Duodenal mucosa (tissue), 2 donors: ENCODE results near the gene NREP.

ENCODE experiments used
- H3K27ac ChIP-seq: one replicate; pipeline ENCODE4 v1.7.0; 2013; ENCODE audit warnings: low read depth, low read length
- H3K27me3 ChIP-seq, 2 donors: one replicate each; pipeline ENCODE4 v1.7.0; 2013; ENCODE audit warnings: low read length in 2 of 2, control low read depth in 1 of 2; ENCODE audit not compliant: insufficient read depth in 2 of 2, control insufficient read depth in 1 of 2
- H3K36me3 ChIP-seq, 2 donors: one replicate each; pipeline ENCODE4 v1.7.0; 2013; ENCODE audit warnings: low read length in 2 of 2, control low read depth in 1 of 2; ENCODE audit not compliant: insufficient read depth in 2 of 2, control insufficient read depth in 1 of 2
- H3K4me1 ChIP-seq, 2 donors: one replicate each; pipeline ENCODE4 v1.7.0; 2013; ENCODE audit warnings: low read length in 2 of 2, control low read depth in 1 of 2; ENCODE audit not compliant: insufficient read depth in 2 of 2, control insufficient read depth in 1 of 2
- H3K4me3 ChIP-seq, 2 donors: one replicate each; pipeline ENCODE4 v1.7.0; 2013; ENCODE audit warnings: low read length in 2 of 2, low read depth in 1 of 2
- H3K9ac ChIP-seq, 2 donors: one replicate each; pipeline ENCODE4 v1.7.0; 2013; ENCODE audit warnings: low read length in 2 of 2, low read depth in 1 of 2
- H3K9me3 ChIP-seq, 2 donors: one replicate each; pipeline ENCODE4 v1.7.0; 2013; ENCODE audit warnings: low read length in 2 of 2, control low read depth in 1 of 2; ENCODE audit not compliant: control insufficient read depth in 1 of 2

The NREP gene

DNA sequence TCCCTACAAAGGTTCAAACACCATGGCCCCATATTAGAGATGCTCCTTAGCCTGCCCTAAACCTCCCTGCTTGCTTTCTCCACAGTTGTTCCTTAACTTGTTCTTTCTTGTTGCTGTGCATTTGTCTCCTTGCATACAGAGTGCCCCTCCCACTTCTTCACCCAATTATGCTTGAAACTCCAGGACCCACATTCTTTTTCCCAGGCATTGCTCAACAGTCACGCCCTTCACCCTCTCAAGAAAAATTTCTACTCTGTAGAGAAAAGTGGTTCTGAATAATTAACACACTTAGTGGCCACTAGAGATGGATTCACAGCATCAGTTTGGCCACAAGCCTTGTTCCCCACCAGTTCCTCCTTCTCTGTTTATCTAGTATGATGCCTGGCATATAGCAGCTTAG, 57.7 kb downstream of the NREP start:
- Histone ChIP-seq H3K4me3 (no peak overlapping the region), H3K27ac (no peak overlapping the region), H3K4me1 (peaks cover 0 to 3% of the 10 kb centered on the region in 2 donors), H3K9me3 (no peaks in the 10 kb centered on the region), H3K9ac (no peak overlapping the region), H3K36me3 (no peaks in the 10 kb centered on the region), H3K27me3 (no peaks in the 10 kb centered on the region)

DNA sequence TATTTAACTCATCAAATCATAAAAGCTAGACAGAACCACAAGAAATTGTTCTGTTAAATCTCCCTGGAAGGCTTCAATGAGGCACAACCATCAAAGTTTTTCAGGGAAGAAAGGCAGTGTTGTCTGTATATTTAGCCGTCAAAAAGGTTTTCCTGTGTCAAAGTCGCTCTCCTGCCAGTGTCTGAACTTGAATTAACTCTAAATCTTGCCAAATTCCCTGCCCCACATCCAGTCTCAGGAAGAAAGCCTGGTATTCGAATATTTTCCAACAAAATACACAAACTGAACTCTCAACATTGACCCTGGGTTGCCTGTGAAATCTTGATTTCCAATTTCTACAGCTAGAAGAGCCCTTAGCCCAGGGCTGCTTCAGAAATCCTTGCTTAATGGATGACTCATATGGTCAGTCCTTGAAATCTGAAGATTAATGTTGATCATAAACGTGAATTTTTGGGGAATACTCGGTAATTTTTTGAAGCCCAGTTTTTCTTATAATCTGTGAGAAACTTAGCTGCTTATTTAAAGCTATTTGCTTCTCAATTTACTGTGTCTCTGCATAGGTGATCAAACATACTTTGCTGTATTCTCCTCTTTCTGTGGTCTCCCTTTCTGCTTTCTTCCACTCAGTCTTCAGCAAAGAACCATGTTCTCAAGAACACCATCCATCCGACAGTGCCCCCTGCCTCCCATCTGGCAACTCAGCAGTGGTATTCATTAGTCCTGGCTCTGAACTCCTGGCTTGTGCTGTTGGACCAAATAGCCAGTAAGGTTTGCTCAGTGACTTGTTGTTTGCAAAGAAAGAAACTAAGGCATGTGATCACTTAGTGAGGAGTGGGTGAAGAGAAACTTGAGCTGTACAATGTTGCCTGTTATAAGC, 58.9 kb downstream of the NREP start:
- no peak overlapping the region for H3K27ac ChIP-seq
- H3K9ac ChIP-seq: no peak overlapping the region
- no peaks in the 10 kb centered on the region for H3K27me3 ChIP-seq
- H3K4me3 ChIP-seq: no peak overlapping the region
- H3K4me1 ChIP-seq: peaks cover 0 to 3% of the 10 kb centered on the region in 2 donors
- no peaks in the 10 kb centered on the region for H3K36me3 ChIP-seq
- no peaks in the 10 kb centered on the region for H3K9me3 ChIP-seq

DNA sequence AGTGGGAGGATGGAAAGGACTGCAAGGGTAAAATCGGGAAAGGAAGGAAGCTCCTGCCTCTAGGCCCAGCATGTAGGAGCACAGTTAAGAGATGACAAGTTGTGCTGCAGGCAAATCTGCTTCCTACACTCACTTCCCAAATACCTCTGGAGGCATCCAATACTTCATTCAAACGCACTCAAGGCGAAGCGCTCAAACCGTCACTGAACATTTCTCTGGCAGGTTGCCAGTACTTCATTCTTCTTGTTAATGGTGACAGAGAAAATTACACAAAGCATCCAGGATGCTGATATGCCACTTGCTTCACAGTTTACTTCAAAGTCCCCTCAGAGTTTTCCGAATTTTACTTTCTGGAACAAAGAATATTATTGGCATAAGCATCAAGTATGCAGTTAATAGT, 59.8 kb downstream of the NREP start:
- Histone ChIP-seq H3K9ac (no peak overlapping the region), H3K9me3 (no peaks in the 10 kb centered on the region), H3K4me1 (peaks cover 0 to 3% of the 10 kb centered on the region in 2 donors), H3K27me3 (no peaks in the 10 kb centered on the region), H3K4me3 (no peak overlapping the region), H3K27ac (no peak overlapping the region), H3K36me3 (no peaks in the 10 kb centered on the region)

DNA sequence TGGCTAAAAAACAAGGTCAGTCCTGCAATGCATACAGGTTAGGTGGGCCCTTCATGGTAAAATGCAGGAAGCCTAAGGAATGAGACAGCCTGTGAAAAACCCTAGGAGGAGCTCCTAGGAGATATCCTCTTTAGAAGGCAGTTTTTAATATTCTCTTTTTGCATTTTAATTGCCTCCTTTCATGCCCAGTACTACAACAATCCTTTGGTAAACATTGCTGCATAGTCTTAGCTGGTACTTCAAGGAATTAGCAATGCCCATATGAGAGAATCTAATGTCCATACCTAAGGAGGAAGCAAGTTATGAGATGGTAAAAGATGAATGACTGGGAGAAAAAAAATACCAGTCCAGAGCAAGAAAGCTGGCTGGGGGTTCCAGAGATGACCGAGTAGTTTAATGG, 61.0 kb downstream of the NREP start:
- Histone ChIP-seq H3K36me3 (no peaks in the 10 kb centered on the region), H3K27me3 (no peaks in the 10 kb centered on the region), H3K9ac (no peak overlapping the region), H3K4me3 (no peak overlapping the region), H3K4me1 (peaks cover 0 to 3% of the 10 kb centered on the region in 2 donors), H3K9me3 (no peaks in the 10 kb centered on the region), H3K27ac (no peak overlapping the region)

DNA sequence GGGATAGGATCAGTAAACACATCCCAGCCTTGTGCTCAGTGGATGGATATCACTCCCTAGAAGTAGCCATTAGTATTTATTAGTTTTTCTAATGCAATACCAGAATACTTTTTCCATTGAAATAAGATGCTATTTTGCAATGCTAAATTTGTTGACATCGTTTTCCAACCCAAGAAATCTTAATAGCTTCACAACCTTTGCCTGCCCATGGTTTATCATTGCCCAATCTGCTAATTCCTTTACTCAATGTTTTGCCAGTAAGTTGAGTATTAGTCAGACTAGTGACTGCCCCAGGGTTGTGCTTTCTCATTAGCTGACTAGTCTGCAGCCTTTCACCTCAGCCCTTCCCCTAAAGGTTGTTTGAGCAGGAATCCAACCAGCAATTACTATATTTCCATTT, 62.9 kb downstream of the NREP start:
- H3K27me3 ChIP-seq: no peaks in the 10 kb centered on the region
- H3K36me3 ChIP-seq: no peaks in the 10 kb centered on the region
- H3K27ac ChIP-seq: no peak overlapping the region
- H3K4me3 ChIP-seq: no peak overlapping the region
- H3K4me1 ChIP-seq: no peaks in the 10 kb centered on the region
- H3K9ac ChIP-seq: no peak overlapping the region
- no peaks in the 10 kb centered on the region for H3K9me3 ChIP-seq

DNA sequence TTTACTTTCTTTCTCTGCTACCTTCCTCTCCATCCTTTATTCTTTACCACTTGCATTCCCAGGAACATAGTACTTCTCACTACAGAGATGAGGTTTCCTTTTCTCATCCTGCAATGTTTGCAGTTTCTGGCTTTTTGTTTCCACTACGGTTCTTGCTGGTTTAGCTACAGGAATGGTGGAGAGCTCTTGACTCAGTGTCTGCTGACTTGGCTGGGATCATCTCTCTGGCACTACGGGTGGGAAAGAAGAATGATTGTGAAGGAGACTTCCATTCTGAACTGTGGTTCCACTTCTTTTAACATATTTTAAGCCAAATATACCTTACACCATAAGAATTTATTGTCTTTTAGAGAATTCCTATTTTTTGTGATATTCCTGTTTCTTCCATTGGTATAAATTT, 65.1 kb downstream of the NREP start:
- no peaks in the 10 kb centered on the region for H3K9me3 ChIP-seq

DNA sequence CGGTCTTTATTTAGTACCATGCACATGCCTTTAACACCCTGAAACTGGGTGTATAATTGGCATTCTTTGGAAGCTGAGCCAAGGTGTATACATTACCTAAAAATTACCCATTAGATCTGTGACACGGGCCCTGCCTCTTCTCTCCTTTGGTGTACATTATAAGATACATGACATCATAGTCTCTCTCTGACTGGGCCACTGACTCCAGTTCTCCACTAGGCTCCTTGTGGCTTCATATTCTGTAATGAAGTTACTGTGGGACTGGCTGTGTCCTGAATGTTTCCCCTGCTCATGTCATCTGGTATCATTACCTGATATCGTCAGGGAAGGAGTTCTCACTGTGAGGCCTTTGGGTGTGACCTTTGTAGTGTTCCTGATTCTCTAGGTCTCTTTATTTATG, 65.5 kb downstream of the NREP start:
- no peaks in the 10 kb centered on the region for H3K36me3 ChIP-seq
- no peak overlapping the region for H3K9ac ChIP-seq
- no peak overlapping the region for H3K4me3 ChIP-seq
- H3K27ac ChIP-seq: no peak overlapping the region
- no peaks in the 10 kb centered on the region for H3K27me3 ChIP-seq
- no peaks in the 10 kb centered on the region for H3K9me3 ChIP-seq
- H3K4me1 ChIP-seq: no peaks in the 10 kb centered on the region

More for the DNA sequence above, 65.1 kb downstream of the NREP start:
- no peaks in the 10 kb centered on the region for H3K27me3 ChIP-seq
- H3K4me3 ChIP-seq: no peak overlapping the region
- H3K36me3 ChIP-seq: no peaks in the 10 kb centered on the region
- H3K9ac ChIP-seq: no peak overlapping the region
- no peaks in the 10 kb centered on the region for H3K4me1 ChIP-seq
- no peak overlapping the region for H3K27ac ChIP-seq

DNA sequence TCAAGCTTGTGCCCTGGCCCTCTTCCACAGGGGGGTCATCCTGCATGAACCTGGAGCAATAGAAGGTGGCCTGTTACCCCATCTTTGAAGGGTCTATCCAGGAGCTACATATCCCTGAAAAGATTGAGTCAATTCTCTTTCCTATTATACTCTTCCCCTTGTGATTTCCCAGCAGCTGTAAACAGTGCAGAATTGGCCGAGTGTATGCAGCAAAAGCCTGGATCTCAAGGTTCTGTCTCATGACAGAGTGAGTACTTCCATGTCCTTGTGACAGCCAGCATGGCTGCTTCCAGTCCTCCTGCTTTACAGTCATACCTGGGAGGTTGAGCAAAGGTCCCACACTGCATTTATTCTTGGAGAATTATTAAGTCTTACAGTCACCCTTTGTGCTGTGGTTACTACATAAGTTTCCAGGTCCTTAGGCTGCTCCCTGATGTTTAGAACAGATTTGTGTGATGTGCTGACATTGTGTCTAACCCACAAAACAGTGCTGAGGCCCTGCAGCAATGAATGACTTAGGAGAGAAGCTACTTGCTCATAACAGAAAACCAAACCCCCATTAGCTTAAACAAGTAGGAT, 67.5 kb downstream of the NREP start:
- Histone ChIP-seq H3K9me3 (no peaks in the 10 kb centered on the region), H3K27me3 (no peaks in the 10 kb centered on the region), H3K9ac (no peak overlapping the region), H3K27ac (no peak overlapping the region), H3K36me3 (no peaks in the 10 kb centered on the region), H3K4me3 (no peak overlapping the region), H3K4me1 (no peaks in the 10 kb centered on the region)

DNA sequence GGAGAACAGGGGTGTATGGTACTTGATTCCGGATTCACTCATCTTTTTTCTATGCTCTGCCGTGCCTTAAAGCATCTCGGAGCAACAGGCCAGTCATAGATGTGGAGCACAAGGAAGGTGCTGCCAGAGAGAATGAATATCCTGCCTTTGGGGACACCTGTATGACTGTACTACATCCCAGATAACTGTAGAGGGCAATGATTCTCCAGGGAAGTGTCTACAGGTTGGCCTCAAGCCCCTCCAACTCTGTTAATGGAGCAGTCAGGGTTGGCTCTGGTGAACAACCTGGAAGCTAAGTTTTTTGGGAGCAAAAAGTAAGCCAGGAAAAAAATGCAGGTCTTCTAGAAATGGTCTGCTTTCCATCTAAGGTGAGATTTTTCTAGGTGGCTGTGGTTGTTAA, 71.0 kb downstream of the NREP start:
- Histone ChIP-seq H3K4me3 (no peak overlapping the region), H3K27me3 (no peaks in the 10 kb centered on the region), H3K27ac (no peak overlapping the region), H3K4me1 (peaks cover 6 to 9% of the 10 kb centered on the region in 2 donors), H3K36me3 (no peaks in the 10 kb centered on the region), H3K9ac (no peak overlapping the region), H3K9me3 (no peaks in the 10 kb centered on the region)

DNA sequence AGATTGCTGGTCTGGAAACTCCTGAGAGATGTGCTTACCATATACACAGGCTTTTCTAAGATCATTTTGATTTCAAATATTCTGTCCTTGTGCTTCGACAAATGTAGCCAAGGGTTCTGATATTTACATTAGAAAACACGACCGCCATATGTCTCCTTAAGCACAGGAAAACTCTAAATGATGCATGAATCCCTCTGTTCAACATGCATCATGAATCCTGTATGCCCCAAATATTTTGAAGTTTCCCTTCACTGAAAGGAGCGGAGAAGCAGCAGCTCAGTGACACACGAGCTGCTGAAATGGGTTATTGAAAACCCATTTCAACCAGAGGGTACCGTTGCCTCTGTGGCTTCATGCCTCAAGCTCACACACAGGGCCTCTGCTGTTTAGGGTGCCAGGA, 74.4 kb downstream of the NREP start:
- no peak overlapping the region for H3K27ac ChIP-seq
- H3K4me1 ChIP-seq: peaks cover 13 to 14% of the 10 kb centered on the region in 2 donors
- H3K9me3 ChIP-seq: no peaks in the 10 kb centered on the region
- no peak overlapping the region for H3K4me3 ChIP-seq
- H3K36me3 ChIP-seq: no peaks in the 10 kb centered on the region
- H3K27me3 ChIP-seq: no peaks in the 10 kb centered on the region
- no peak overlapping the region for H3K9ac ChIP-seq
